ENCODE data around the gene EPB41L4A.
"Not testable (repeated sequence)": the region's sequence is repeated elsewhere in the genome, so short reads cannot be mapped to it uniquely, and the experiment has no call there.

EPB41L4A gene

DNA sequence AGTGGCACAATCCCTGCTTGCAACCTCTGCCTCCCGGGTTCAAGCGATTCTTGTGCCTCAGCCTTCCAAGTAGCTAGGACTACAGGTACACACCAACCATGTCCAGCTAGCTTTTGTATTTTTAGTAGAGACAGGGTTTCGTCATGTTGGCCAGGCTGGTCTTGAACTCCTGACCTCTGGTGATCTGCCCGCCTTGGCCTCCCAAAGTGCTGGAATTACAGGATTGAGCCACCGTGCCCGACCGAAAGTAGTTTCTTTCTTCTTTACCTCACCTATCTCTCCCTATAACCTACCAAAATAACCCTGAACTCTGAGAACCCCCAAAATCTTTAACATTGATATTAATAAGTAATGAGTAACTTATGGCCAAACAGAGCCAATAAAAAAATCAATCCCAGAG is 196.1 kb downstream of the EPB41L4A start:
- not testable (repeated sequence) for H3K9me3 Mint-ChIP-seq; H3K27ac Mint-ChIP-seq (ENCODE audit: low read depth); ATAC-seq (replicated peaks; ENCODE audit: extremely low read depth, poor library complexity, severe bottlenecking); H3K4me1 Mint-ChIP-seq; DNase-seq (ENCODE audit: low spot score in 2 of 2); H3K36me3 Mint-ChIP-seq (ENCODE audit: insufficient read depth); H3K4me3 Mint-ChIP-seq
- H3K27me3 Mint-ChIP-seq: peaks cover 12% of the 10 kb centered on the region

DNA sequence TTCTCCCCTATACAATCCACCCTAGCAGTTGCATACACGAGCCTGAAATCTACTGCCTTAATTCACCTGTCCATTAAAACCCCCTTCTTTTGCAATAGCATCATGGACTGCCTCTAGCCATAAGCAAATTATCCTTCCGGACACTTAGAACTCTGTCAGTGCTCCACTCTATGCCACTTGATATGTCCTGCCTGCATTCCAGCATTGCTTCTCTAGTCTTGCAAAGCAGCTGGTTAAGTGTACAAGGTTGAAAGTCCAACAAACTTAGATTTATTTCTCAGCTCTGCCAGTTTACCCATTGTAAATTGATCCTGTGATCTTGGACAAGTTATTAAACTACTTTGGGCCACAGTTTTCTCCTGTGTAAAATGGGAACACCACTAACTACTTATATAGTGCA is 197.9 kb downstream of the EPB41L4A start:
- H3K4me1 Mint-ChIP-seq: no peaks in the 10 kb centered on the region
- H3K27me3 Mint-ChIP-seq: peaks cover 6% of the 10 kb centered on the region
- H3K9me3 Mint-ChIP-seq: no peaks in the 10 kb centered on the region
- no peak overlapping the region for H3K27ac Mint-ChIP-seq (ENCODE audit: low read depth)
- no peak overlapping the region for H3K4me3 Mint-ChIP-seq
- ATAC-seq (replicated peaks; ENCODE audit: extremely low read depth, poor library complexity, severe bottlenecking) (no peak), DNase-seq (ENCODE audit: low spot score in 2 of 2) (no peak)
- H3K36me3 Mint-ChIP-seq (ENCODE audit: insufficient read depth): no peaks in the 10 kb centered on the region

DNA sequence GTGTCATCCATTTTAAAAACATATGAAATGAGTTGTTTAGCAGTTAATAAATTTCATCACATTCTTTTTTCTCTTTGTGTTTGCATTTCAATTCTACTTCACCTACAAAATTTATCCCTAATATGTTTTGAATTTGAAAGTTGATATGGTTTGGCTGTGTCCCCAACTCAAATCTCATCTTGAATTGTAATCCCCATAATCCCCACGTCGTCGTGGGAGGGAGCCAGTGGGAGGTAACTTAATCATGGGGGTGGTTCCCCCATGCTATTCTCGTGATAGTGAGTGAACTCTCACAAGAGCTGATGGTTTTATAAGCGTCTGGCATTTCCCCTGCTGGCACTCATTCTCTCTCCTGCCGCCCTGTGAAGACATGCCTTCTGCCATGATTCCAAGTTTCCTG is 200.1 kb downstream of the EPB41L4A start:
- Mint-ChIP-seq H3K4me3 (no peak overlapping the region), H3K36me3 (ENCODE audit: insufficient read depth) (no peaks in the 10 kb centered on the region), H3K27ac (ENCODE audit: low read depth) (no peak overlapping the region), H3K4me1 (no peaks in the 10 kb centered on the region), H3K27me3 (peaks cover 6% of the 10 kb centered on the region), H3K9me3 (no peaks in the 10 kb centered on the region)
- DNase-seq (ENCODE audit: low spot score in 2 of 2) (no peak), ATAC-seq (replicated peaks; ENCODE audit: extremely low read depth, poor library complexity, severe bottlenecking) (no peak)

DNA sequence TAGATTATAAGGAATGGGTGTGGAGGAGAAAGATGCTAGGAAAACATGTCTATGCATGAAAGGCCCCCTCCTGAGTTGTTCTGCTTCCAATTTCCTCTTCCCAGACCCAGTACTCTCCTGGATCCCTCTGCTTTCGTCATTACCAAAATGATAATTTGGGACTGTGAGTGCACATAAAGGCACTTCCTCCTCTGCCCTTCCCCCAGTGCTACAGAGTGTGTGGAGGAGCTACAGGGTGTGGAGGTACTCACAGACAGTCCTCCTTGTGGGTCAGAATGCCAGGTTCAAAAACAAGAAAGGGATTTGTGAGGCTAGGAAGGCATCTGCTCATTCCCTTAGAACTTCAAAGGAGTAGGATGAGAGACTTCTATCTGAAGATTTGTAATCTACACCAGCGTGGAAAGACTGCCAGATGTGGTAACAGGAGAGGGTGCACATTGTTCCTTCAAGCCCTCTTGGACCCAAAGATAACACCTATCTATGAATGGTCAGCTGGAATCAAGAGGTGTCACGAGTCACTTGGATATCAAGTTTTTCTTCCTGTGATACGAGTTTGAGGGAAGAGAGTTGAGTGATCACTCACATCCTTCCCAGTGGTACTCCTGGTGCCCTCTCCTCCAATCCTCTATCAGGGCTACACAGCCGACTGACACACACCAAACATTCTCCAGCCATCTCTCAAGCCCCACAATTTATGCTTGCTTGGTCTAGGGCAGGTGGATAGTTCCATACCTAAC is 201.1 kb downstream of the EPB41L4A start:
- Mint-ChIP-seq H3K9me3 (no peaks in the 10 kb centered on the region), H3K4me3 (no peak overlapping the region), H3K27me3 (peaks cover 6% of the 10 kb centered on the region), H3K4me1 (no peaks in the 10 kb centered on the region), H3K27ac (ENCODE audit: low read depth) (no peak overlapping the region), H3K36me3 (ENCODE audit: insufficient read depth) (no peaks in the 10 kb centered on the region)
- DNase-seq (ENCODE audit: low spot score in 2 of 2) (no peak), ATAC-seq (replicated peaks; ENCODE audit: extremely low read depth, poor library complexity, severe bottlenecking) (no peak)

DNA sequence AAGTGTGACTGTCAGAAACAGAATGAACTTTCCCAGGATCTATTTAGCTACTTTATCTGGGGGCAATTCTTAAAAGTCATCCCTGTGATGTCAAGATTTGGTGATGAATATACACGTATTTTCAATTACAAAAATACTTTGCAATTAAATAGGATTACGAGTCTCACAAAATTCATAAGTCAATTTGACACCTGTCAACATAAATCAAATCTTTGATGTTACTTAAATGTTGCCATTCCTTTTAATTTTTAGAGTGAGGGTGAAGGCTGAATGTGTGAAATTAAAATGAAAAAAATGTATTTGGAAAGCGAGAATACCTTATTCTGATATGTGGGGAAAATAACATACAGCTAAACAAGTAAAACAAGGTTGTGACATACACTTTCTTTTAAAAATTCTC is 202.9 kb downstream of the EPB41L4A start:
- H3K9me3 Mint-ChIP-seq: no peaks in the 10 kb centered on the region
- no peak overlapping the region for H3K27ac Mint-ChIP-seq (ENCODE audit: low read depth)
- H3K4me3 Mint-ChIP-seq: no peak overlapping the region
- H3K27me3 Mint-ChIP-seq: peaks cover 6% of the 10 kb centered on the region
- H3K4me1 Mint-ChIP-seq: no peaks in the 10 kb centered on the region
- no peaks in the 10 kb centered on the region for H3K36me3 Mint-ChIP-seq (ENCODE audit: insufficient read depth)
- ATAC-seq (replicated peaks; ENCODE audit: extremely low read depth, poor library complexity, severe bottlenecking) (no peak), DNase-seq (ENCODE audit: low spot score in 2 of 2) (no peak)

DNA sequence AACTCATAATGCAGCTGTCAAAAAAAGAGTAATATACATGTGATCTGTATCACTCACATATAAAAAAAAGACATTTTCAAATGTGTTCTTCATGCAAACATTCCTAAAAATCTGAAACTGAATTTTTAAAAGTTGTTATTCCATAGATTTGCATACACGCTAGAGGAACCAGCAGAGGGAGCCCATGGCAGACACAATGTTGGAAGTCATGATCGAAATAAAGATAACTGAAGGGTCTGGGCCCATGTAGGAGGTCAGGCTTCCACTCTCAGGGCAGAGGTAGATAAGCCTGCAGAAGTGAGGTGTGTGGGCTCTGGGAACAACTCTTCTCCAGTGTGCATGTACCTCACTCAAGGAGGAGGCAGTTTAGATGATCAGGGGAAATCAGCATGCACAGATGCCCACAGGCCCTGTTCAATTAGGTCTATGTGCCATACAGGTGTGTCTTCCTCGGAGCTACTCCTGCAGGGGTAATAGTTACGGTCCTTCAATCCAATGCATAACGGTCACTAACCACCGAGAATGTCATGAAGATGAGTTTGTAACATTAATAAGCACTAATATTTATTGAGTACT is 208.6 kb downstream of the EPB41L4A start:
- Mint-ChIP-seq H3K4me1 (no peaks in the 10 kb centered on the region), H3K36me3 (ENCODE audit: insufficient read depth) (no peaks in the 10 kb centered on the region), H3K27me3 (peaks cover 29% of the 10 kb centered on the region), H3K9me3 (no peaks in the 10 kb centered on the region), H3K4me3 (no peak overlapping the region), H3K27ac (ENCODE audit: low read depth) (no peak overlapping the region)
- ATAC-seq (replicated peaks; ENCODE audit: extremely low read depth, poor library complexity, severe bottlenecking) (no peak), DNase-seq (ENCODE audit: low spot score in 2 of 2) (no peak)

DNA sequence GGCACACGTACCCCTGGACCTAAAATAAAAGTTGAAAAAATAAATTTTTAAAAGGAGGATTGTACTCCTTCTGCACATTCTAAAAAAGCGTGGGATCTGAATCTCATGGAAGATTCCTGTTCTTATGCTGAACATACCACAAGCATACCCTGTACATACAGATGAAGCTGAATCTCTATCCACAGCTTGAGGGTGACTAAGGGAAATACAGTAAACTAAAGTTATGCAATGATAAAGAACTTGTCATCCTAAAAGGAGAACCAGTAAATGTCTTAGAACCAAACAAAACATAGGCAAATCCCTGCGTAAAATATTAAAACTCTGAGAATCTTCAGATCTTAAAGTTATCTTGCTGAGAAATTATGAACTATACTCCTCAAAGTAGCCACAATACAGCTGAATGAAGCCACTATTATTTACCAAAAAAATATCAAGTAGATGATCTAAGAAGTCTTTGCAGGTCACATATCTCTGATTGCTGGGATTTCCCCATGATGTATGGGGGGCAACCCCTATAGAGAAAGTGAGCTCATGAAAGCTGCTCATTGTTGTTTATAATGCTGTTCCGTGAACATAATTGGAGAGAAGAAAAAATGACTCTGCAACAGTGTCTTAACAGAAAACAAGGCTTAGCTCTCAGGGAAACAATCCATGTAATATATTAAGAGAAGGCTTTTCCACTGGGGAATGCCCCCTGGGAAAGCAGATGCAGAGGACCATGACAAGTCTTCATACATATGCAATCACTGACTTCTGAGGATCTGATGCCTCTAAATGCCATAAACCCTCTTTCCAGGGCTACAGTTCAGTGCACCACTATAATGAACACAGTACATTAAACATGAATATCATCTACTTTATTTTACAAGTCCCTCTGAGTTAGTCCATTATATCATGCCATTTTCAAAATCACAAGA is 210.1 kb downstream of the EPB41L4A start:
- DNase-seq (ENCODE audit: low spot score in 2 of 2): no peak
- Mint-ChIP-seq H3K9me3 (no peaks in the 10 kb centered on the region), H3K4me3 (no peak overlapping the region), H3K27me3 (peaks cover 31% of the 10 kb centered on the region), H3K27ac (ENCODE audit: low read depth) (no peak overlapping the region), H3K36me3 (ENCODE audit: insufficient read depth) (no peaks in the 10 kb centered on the region), H3K4me1 (no peaks in the 10 kb centered on the region)
- ATAC-seq (replicated peaks; ENCODE audit: extremely low read depth, poor library complexity, severe bottlenecking): no peak

DNA sequence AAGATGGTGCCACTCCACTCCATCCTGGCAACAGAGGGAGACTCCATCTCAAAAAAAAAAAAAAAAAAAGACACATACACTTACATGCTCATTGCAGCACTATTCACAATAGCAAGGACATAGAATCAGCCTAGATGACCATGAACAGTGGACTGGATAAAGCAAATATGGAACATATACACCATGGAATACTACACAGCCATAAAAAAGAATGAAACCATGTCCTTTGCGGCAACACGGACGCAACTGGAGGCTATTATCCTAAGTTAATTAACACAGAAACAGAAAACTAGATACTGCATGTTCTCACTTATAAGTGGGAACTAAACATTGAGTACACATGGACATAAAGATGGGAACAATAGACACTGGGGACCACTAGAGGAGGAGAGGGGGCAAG is 210.9 kb downstream of the EPB41L4A start:
- not testable (repeated sequence) for H3K4me1 Mint-ChIP-seq; DNase-seq (ENCODE audit: low spot score in 2 of 2); H3K27ac Mint-ChIP-seq (ENCODE audit: low read depth); H3K9me3 Mint-ChIP-seq; ATAC-seq (replicated peaks; ENCODE audit: extremely low read depth, poor library complexity, severe bottlenecking); H3K36me3 Mint-ChIP-seq (ENCODE audit: insufficient read depth); H3K4me3 Mint-ChIP-seq
- peaks cover 31% of the 10 kb centered on the region for H3K27me3 Mint-ChIP-seq

DNA sequence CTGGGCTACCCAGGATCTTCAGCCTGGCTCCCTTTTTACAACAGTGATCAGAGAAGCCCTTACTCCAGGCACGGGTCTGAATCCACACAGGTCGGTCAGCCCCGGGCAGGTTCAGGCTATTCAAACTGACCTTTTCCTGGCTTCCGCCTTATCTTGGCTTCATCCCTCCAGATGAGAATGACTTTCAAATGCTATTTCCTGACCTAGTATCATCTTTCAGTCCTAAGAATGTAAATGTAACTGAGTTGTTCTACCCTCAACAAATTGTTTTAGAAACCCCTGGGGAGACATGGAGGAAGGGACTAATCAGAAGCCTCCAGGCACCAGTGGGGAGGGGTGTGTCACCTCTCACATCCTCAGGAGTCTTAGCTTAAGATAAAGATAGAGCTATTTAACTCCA is 213.2 kb downstream of the EPB41L4A start:
- H3K4me1 Mint-ChIP-seq: no peaks in the 10 kb centered on the region
- H3K9me3 Mint-ChIP-seq: no peaks in the 10 kb centered on the region
- H3K4me3 Mint-ChIP-seq: no peak overlapping the region
- H3K27ac Mint-ChIP-seq (ENCODE audit: low read depth): no peak overlapping the region
- H3K27me3 Mint-ChIP-seq: peaks cover 40% of the 10 kb centered on the region
- no peaks in the 10 kb centered on the region for H3K36me3 Mint-ChIP-seq (ENCODE audit: insufficient read depth)
- ATAC-seq (replicated peaks; ENCODE audit: extremely low read depth, poor library complexity, severe bottlenecking) (no peak), DNase-seq (ENCODE audit: low spot score in 2 of 2) (no peak)

DNA sequence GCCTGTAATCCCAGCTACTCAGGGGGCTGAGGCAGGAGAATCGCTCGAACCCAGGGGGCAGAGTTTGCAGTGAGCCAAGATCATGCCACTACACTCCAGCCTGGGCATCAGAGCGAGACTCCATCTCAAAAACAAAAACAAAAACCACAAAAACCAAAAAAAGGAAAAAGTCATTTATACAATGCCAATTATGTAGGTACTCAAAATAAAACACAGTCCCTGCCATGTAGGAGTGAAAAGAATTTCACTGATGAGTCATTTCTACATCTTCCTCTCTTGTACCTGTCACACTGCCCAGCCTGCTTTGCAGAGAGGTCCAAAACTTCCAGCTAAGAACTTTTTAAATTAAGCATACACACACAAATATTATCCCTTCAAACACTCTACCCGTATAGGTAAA is 215.8 kb downstream of the EPB41L4A start:
- no peak for DNase-seq (ENCODE audit: low spot score in 2 of 2)
- no peak overlapping the region for H3K27ac Mint-ChIP-seq (ENCODE audit: low read depth)
- no peaks in the 10 kb centered on the region for H3K4me1 Mint-ChIP-seq
- peaks cover 52% of the 10 kb centered on the region for H3K27me3 Mint-ChIP-seq
- no peak for ATAC-seq (replicated peaks; ENCODE audit: extremely low read depth, poor library complexity, severe bottlenecking)
- no peak overlapping the region for H3K4me3 Mint-ChIP-seq
- H3K36me3 Mint-ChIP-seq (ENCODE audit: insufficient read depth): peaks cover 2% of the 10 kb centered on the region
- no peaks in the 10 kb centered on the region for H3K9me3 Mint-ChIP-seq

DNA sequence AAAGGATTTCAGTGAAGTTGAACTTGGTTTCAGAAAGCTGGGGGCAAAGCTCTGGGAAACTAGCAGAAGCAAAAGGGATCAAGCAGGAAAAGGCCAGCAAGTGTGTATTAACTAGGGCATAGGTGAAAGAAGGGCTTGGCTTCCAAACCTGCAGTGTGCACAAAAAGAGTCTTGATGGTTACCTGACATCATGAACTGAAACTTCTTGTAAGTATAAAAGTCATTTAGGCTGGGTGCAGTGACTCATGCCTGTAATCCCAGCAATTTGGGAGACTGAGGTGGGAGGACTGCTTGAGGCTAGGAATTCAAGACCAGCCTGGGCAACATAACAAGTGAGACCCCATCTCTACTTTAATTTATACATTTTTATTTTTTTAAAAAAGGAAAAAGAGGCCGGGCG is 216.4 kb downstream of the EPB41L4A start:
- Mint-ChIP-seq H3K27me3 (peaks cover 47% of the 10 kb centered on the region), H3K4me3 (no peak overlapping the region), H3K27ac (ENCODE audit: low read depth) (no peak overlapping the region), H3K9me3 (no peaks in the 10 kb centered on the region), H3K36me3 (ENCODE audit: insufficient read depth) (peaks cover 2% of the 10 kb centered on the region), H3K4me1 (no peaks in the 10 kb centered on the region)
- DNase-seq (ENCODE audit: low spot score in 2 of 2) (no peak), ATAC-seq (replicated peaks; ENCODE audit: extremely low read depth, poor library complexity, severe bottlenecking) (no peak)

DNA sequence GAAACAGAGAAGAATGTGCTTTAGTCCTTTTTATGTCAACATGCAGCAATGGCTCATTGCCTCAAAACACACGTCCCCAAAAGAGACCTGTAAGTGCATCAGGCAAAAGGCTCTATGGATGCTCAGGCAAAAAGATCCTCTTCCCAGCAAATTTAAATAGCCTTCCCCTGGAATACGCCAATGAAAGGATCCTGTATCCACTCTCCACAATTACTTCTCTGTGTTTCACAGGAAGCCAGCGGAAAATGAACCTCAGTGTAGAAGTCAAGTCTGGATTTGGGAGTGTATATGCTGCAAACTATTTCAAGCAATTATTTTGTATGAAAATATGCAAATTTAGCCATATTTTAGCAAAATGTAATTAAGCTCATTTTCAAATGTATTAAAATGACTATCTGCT is 217.9 kb downstream of the EPB41L4A start:
- Mint-ChIP-seq H3K4me1 (no peaks in the 10 kb centered on the region), H3K36me3 (ENCODE audit: insufficient read depth) (peaks cover 2% of the 10 kb centered on the region), H3K4me3 (no peak overlapping the region), H3K27ac (ENCODE audit: low read depth) (no peak overlapping the region), H3K9me3 (no peaks in the 10 kb centered on the region), H3K27me3 (peaks cover 31% of the 10 kb centered on the region)
- DNase-seq (ENCODE audit: low spot score in 2 of 2): no peak
- no peak for ATAC-seq (replicated peaks; ENCODE audit: extremely low read depth, poor library complexity, severe bottlenecking)

DNA sequence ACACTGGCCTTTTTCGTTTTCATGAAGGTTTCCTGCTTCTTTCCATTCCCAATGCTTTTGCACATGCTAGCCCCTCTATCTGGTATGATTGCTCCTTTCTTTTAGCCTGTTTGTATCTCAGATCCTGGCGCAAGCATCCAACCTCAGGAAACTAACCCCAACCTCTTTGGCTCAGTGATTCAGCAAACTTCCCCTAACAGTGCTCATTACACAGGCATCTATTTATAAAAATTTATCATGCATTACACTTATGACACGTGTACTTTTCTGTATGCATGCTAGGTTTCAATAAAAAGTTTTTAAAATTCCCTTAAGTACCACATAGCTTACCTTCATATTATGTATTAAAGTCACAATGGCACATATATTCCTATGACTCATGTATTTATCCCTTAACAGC is 218.9 kb downstream of the EPB41L4A start:
- ATAC-seq (replicated peaks; ENCODE audit: extremely low read depth, poor library complexity, severe bottlenecking): no peak
- Mint-ChIP-seq H3K36me3 (ENCODE audit: insufficient read depth) (peaks cover 2% of the 10 kb centered on the region), H3K4me1 (no peaks in the 10 kb centered on the region), H3K27ac (ENCODE audit: low read depth) (no peak overlapping the region), H3K27me3 (peaks cover 23% of the 10 kb centered on the region), H3K9me3 (no peaks in the 10 kb centered on the region), H3K4me3 (no peak overlapping the region)
- DNase-seq (ENCODE audit: low spot score in 2 of 2): no peak

All from central memory CD8-positive, alpha-beta T cell (primary cell).